ENCODE data around the gene FBLN2.

The FBLN2 gene

DNA sequence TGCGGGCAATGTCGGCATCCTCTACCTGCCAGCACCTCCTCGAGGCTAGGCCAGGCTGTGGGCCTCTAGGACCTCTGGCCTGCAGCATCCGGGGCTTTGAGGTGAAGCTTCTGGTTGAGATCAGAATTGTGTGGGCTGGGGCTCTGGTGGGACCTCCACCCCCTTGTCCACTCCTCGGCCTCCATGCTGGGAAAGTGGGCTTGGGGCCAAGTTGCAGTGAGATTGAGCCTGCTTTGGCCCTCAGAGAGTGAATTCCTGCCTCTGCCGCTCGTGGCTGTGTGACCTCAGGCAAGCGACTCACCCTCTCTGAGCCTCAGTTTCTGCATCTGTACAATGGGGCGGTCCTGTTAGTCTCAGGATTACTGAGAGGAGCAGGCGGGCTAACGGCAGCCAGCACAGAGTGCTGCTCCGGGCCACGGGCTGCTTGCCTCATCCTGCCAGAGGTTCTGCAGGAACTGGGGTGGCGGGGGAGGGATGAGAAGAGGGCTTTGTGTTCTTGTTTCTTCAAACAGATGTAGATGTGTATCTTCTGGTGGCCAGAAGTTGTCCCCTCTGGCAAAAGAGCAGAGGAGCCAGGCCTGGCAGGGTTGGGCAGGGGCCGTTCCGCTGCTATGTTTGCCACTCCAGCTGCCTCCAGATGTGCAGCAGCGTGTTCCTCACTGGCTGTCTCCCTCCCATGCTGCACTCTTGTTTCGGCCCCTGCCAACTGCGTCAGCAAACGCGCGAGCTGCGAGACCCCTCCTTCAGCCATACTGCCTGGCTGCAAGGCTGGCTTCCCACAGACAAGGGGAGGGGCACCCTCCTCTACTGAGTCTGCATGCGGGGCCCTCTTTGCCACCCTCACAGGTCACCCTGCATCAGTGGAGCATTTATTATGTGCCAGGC lies 33.7 kb downstream of the FBLN2 start:
- DNase-seq (ENCODE audit: low spot score): no peak

DNA sequence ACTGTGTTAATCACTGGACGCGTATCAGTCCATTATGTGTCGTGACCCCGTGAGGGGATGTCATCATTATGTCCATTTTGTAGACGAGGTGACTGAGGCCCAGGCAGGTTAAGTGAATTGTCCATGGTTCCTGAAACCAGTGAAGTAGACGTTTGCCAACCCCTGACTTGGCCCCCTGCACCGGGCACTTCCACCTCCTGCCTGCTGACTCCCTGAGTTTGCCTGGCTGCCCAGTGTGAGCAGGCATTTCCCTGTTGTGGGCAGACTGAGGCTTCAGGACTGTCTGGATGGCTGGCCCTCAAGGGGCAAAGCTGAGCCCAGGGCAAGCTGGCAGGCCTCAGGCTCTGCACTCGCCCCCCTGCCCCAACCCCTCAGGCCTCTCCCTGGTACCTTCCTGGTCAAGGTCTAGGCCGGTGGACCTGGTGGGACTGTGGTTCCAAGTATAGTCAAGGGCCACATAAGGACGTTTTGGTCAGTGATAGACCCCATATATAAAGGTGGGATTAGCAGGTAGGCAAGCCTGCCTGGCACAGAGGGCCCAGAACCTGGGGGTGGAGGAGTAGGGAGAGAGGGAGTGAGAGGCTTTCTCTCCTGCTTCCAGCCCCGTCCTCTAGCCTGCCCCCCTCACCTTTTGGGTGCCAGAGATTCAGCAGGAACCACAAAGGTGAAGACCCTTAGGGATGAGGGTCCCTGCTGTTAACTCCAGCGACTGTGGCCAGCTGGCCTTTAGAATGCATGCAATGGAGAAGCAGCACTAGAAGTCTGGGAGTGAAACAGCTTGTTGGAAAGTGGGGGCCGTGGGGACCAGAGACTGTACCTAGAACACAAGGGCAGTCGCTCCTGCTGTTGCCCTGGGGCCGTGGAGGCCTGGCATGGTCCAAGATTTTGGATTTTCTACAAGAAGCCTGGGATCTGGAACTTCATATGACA lies 34.6 kb downstream of the FBLN2 start:
- no peak for DNase-seq (ENCODE audit: low spot score)

DNA sequence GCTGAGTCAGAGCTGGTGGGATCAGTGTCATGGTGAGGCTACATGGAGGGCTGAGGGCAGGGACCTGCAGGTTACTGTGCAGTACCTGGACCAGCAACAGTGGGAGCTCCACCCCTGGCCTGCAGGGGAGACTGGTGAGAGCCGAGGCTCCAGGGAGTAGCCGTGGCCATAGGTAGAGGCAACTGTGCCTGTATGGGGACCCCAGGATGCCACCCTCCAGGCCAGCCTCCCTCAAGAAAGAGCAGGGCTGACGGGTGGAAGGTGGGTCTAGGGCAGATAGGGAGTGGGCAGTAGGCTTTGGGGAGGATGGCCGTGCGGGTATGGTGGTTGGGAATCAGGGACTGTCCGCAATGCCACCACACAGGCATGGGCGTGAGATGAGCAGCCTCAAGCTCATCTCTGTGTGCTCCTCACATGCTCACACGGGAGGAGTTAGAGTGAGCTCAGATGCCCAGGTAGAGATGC lies 35.5 kb downstream of the FBLN2 start:
- DNase-seq (ENCODE audit: low spot score): no peak

GRCh38 chr3:13584901-13585300 lies 36.0 kb downstream of the FBLN2 start:
- DNase-seq (ENCODE audit: low spot score): no peak

DNA sequence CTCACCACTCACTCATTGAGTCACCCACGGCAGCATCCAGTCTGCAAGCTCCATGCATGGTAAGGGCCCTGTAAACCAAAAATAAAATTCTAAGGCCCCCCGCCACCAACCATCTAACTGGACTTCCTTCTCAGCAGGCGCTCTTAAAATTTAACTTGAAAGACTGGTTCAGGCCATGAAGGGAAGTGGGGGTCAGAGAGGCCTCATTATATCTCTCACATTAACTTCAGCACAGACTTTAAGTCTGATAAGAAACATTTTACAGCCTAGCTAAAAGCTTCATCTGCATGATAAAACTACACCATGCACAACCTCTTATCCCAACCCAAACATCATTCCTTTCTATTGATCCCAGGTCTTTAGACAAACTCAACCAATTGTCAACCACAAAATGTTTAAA lies 38.5 kb downstream of the FBLN2 start:
- no peak for DNase-seq (ENCODE audit: low spot score)

GRCh38 chr3:13588221-13588701 lies 39.3 kb downstream of the FBLN2 start:
- DNase-seq (ENCODE audit: low spot score): no peak

DNA sequence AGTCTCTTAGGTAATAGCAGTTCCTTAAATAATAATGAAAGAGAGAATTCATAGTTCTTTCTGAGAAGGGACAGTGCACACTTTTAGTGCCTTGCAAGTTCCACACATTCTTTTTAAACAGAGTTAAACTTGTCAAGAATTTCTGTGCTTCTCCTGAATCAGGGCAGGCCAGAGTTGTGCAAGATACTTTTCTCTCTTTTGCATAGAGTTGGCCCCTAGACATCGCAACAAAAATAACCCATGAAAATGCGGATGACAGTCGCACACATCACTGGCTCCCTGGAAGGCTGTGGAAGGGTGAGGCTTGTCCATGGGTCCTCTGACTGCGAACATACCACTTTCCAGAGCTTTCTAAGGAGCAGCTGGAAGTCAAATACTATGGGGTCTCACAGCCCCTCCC lies 40.1 kb downstream of the FBLN2 start:
- DNase-seq (ENCODE audit: low spot score): no peak

DNA sequence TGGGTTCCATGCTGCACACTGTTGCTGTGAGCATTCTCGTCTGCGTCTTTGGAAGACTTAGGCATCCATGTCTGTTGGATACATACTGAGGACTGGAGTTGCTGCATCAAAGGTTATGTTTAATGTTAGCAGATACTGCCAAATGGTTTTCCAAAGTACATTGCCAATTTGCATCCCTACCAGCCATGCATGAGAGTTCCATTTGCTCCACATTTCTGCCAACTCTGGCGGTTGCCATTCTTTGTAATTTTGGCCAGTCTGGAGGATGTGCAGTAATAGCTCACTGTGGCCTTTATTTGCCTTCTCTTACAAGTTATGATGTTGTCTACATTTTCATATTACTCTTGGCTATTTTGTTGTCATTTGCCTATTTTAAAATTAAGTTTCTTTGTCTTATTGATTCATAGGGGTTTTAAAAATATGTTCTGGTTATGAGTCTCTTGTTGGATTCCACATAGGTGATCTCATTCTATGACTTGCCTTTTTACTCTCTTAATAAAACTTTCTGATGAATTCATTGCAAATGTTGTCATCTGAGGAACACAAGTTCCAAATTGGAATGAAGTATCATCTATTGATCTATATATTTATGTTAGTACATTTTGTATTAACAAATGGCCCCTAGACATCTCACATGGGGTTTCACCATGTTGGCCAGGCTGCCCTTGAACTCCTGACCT lies 42.1 kb downstream of the FBLN2 start:
- DNase-seq (ENCODE audit: low spot score): no peak

- DNase-seq (ENCODE audit: low spot score): no peak
These were observed 44.7 kb downstream of the FBLN2 start for GRCh38 chr3:13593615-13594014.

DNA sequence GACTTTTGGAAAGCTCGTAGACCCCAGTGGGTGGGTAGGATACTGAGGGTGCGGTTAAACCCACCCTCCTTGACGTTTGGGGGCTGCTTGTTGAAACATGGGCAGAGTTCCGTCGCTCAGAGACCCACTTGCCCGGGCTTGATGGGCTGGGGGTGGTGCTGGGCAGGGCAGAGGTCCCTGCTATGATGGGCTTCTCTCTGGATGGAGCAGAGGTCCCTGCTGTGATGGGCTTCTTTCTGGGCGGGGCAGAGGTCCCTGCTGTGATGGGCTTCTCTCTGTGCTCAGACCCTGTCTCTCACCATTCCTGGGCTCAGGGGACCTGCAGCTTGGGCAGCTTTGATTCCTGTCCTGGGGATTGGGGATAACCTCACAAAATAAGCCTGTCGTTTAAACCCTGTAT lies 45.2 kb downstream of the FBLN2 start:
- no peak for DNase-seq (ENCODE audit: low spot score)

GRCh38 chr3:13594991-13595421 lies 46.1 kb downstream of the FBLN2 start:
- no peak for DNase-seq (ENCODE audit: low spot score)

DNA sequence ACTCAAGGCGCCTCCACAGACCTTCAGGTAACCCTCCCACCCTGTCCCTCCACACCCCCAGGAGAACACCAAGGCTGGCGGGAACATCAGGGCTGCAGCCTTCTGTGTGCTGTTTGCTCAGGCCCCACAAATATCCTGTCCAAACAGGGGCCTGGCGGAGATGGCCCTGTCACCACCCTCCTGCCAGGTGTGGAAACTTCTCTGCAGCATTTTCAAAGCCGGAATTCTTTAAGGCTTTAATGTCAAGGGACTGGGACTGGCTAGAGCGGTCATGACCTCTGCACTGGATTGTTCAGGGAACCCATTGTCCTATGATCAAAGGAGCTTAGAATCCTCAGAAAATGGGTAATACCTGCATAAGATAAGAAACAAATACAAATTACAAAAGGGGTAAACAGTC lies 46.6 kb downstream of the FBLN2 start:
- DNase-seq (ENCODE audit: low spot score): no peak

- no peak for DNase-seq (ENCODE audit: low spot score)
These were observed 47.7 kb downstream of the FBLN2 start for GRCh38 chr3:13596426-13597205.

DNA sequence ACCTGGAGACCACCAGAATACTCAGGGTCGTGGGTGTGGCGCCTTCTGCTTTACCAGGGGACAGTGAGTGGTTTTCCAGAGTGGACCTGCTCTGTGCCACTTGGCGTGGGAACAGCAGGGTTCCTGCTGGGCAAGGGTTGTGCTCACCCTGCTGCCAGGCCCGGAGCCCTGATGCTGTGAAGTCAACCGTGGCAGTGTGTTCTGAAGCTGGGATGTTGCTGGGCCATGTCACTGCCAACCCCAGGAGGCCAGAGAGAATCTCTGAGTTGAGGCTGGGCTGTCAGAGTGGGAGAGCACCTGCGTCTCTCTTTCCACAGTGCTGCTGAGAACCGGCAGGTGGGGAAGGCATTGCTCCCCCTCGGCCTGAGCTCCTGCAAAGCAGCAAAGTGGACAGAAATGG lies 48.7 kb downstream of the FBLN2 start:
- no peak for DNase-seq (ENCODE audit: low spot score)

GRCh38 chr3:13598201-13598600 lies 49.3 kb downstream of the FBLN2 start:
- DNase-seq (ENCODE audit: low spot score): no peak

GRCh38 chr3:13598926-13599886 lies 50.3 kb downstream of the FBLN2 start:
- no peak for DNase-seq (ENCODE audit: low spot score)

- DNase-seq (ENCODE audit: low spot score): no peak
These were observed 51.0 kb downstream of the FBLN2 start for GRCh38 chr3:13599887-13600450.

GRCh38 chr3:13600950-13601691 lies 52.2 kb downstream of the FBLN2 start:
- no peak for DNase-seq (ENCODE audit: low spot score)

DNA sequence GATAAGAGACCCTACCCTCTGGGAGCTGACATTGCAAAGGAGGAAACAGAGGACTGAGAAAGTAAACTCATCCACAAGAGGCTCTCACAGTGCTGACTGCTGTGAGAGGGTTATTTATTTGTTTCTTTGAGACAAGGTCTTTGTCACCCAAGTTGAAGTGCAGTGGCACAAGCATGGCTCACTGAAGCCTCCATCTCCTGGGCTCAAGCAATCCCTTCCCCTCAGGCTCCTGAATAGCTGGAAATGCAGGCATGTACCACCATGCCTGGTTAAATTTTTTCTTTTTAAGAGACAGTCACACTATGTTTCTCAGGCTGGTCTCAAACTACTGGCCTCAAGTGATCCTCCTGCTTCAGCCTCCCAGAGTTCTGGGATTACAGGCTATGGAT lies 52.8 kb downstream of the FBLN2 start:
- DNase-seq (ENCODE audit: low spot score): no peak

Data from germinal center (tissue), 1 donor.